Stomach (tissue), 9 donors: ENCODE measurements around the gene MRPL43. TPM values are rescaled to one million over a fixed set of nuclear protein-coding genes. Genes with fewer than 3 reads are reported as not detected.

ENCODE experiments used
- DNase-seq, 2 donors: peaks; one replicate each; pipeline versions ENCODE4 v3.0.0 to v3.0.0-alpha.2; 2013 to 2019
- H3K27ac ChIP-seq, 5 donors: fragments of 200-600 bp in 4 of 5; sonication (generic) in 4 of 5; one replicate each; pipeline ENCODE4 v1.5.1; 2013 to 2019; ENCODE audit warnings: mild to moderate bottlenecking in 1 of 5, moderate library complexity in 1 of 5
- H3K27me3 ChIP-seq, 3 donors: fragments of 200-600 bp; sonication (generic); one replicate each; pipeline ENCODE4 v1.5.1; 2017 to 2019; ENCODE audit warnings: mixed run types in 1 of 3
- H3K36me3 ChIP-seq, 4 donors: fragments of 200-600 bp; sonication (generic); 1 replicate in 3 of 4; 2 replicates in 1 of 4; pipeline ENCODE4 v1.5.1; 2016 to 2019
- H3K4me1 ChIP-seq, 4 donors: fragments of 200-600 bp; sonication (generic); one replicate each; pipeline ENCODE4 v1.5.1; 2016 to 2019
- H3K4me3 ChIP-seq, 4 donors: fragments of 200-600 bp; sonication (generic) in 3 of 4; one replicate each; pipeline ENCODE4 v1.5.1; 2016 to 2019; ENCODE audit warnings: mild to moderate bottlenecking in 1 of 4
- H3K9me3 ChIP-seq, 4 donors: fragments of 200-600 bp; sonication (generic); one replicate each; pipeline ENCODE4 v1.5.1; 2016 to 2019
- EP300 ChIP-seq: sonication (generic); formaldehyde crosslinking; IDR thresholded peaks from one replicate; pipeline ENCODE4 v1.6.1; 2017; ENCODE audit warnings: antibody characterized with exemption
- POLR2A ChIP-seq, 4 donors: fragments of 450-650 bp; IDR thresholded peaks; one replicate each; pipeline ENCODE4 v1.6.1; 2016; ENCODE audit warnings: antibody characterized with exemption in 4 of 4, control low read depth in 2 of 4, mild to moderate bottlenecking in 1 of 4, moderate library complexity in 1 of 4
- POLR2AphosphoS5 ChIP-seq, 3 donors: sonication (generic); formaldehyde crosslinking; IDR thresholded peaks; one replicate each; pipeline ENCODE4 v1.6.1; 2016; ENCODE audit warnings: antibody characterized with exemption in 3 of 3
- WGBS, 5 donors: extraction: QIAGEN DNeasy Blood & Tissue Kit in 3 of 5; methylation state at CpG; one replicate each; pipeline versions ENCODE4 v1.1.5 to v1.1.7; 2013 to 2018; 5-methylcytosine and 5-hydroxymethylcytosine counted together
- intact Hi-C: fragments of 100-400 bp; cut with DNase I; formaldehyde crosslinking; loops from one replicate; pipeline ENCODE4 v1.15.1; 2023; ENCODE audit warnings: low total_unique reads
- polyA plus RNA-seq, 3 donors: library from polyadenylated mRNA; stranded (reverse); fragments of 200-250 nt; gene quantifications; one replicate each; pipeline ENCODE4 v1.2.3, GENCODE V29; 2013
- total RNA-seq, 5 donors: library from RNA; depleted of rRNA; stranded (reverse); fragments of >200 nt; gene quantifications; one replicate each; pipeline versions ENCODE4 v1.1.0 to v1.2.3, GENCODE V29; 2014 to 2016
- TF ChIP-seq, protein P1 (sequence below), 7 experiments: fragments of 450-650 bp in 4 of 7; fragments of 200-600 bp in 3 of 7; sonication (generic) in 3 of 7; IDR thresholded peaks; one replicate each; pipeline ENCODE4 v1.5.1; 2016 to 2019; ENCODE audit warnings: antibody characterized with exemption in 7 of 7, control low read depth in 2 of 7, mild to moderate bottlenecking in 1 of 7
- donor health status: healthy with polysubstance abuse.
- donor health status: Bipolar disorder and iron deficiency.
- donor health status: healthy.

The MRPL43 gene
- total and polyA plus RNA-seq, 8 donors = 29.9 to 243 (median 95.7) TPM

DNA sequence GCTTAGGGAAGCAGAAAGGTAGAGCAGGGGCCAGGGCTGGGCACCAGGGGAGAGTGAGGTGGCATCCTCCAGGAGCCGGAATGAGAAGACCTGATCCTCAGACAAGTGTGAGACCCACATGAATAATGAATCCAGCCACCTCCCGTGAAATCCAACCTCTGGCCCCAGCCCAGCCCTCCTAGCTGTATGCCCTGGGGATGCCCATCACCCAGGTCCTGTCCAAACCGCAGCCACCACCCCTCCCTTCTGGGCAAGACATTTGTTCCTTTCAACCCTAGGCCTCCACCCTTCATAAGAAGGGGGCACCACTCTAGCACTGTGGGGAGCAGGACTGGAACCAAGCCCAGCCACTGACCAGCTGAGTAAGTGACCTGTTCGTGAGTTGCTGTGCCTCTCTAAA, 33.9 kb upstream of the MRPL43 start:
- Histone ChIP-seq H3K4me3 (no peak overlapping the region), H3K36me3 (no peaks in the 10 kb centered on the region), H3K27me3 (peaks cover 0 to 43% (median 0%) of the 10 kb centered on the region in 3 donors), H3K27ac (no peak overlapping the region), H3K4me1 (peaks cover 7 to 14% (median 9%) of the 10 kb centered on the region in 4 donors), H3K9me3 (no peaks in the 10 kb centered on the region)
- intact Hi-C loops = no loop called here
- no peak for DNase-seq
- WGBS, 5 donors = 79 to 92% (median 84%) methylated on average over 3 to 4 of the region's 4 CpGs
- TF ChIP-seq EP300 = no peak
- TF ChIP-seq POLR2A (IDR thresholded peaks at IDR 0.05) = no peak
- no peak for TF ChIP-seq POLR2AphosphoS5 (IDR thresholded peaks at IDR 0.05)
- TF ChIP-seq, protein P1, sequence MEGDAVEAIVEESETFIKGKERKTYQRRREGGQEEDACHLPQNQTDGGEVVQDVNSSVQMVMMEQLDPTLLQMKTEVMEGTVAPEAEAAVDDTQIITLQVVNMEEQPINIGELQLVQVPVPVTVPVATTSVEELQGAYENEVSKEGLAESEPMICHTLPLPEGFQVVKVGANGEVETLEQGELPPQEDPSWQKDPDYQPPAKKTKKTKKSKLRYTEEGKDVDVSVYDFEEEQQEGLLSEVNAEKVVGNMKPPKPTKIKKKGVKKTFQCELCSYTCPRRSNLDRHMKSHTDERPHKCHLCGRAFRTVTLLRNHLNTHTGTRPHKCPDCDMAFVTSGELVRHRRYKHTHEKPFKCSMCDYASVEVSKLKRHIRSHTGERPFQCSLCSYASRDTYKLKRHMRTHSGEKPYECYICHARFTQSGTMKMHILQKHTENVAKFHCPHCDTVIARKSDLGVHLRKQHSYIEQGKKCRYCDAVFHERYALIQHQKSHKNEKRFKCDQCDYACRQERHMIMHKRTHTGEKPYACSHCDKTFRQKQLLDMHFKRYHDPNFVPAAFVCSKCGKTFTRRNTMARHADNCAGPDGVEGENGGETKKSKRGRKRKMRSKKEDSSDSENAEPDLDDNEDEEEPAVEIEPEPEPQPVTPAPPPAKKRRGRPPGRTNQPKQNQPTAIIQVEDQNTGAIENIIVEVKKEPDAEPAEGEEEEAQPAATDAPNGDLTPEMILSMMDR (IDR thresholded peaks at IDR 0.05) = no peak

DNA sequence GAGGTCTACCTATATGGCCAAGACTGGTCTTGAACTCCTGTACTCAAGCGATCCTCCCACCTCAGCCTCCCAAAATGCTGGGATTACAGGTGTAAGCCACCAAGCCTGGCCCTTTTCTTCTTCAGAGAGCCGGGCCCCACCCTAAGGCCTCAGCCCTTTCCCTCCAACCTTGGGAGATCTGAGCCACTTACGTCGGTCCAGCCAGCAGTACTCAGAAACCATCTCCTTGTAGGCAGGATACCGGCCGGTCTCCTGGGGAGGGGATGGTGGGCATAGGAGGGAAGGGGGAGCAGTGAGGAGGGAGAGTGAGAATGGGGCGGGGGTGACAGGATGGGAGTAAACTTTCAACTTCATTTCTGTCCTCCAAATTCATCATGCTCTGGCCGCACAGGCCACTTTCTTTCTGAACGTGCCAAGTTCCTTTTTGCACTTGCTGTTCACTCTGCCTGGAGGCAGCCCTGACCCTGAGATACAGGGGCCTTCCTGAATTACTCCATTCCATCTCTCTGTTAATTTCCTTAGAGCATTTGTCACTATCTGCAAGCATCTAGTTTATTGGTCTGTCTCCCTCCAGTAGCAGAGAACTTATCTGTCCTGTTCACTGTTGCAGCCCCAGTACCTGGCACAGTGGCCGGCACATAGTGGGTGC, 33.3 kb upstream of the MRPL43 start:
- intact Hi-C loops = no loop called here
- H3K4me1 ChIP-seq = peaks cover 7 to 14% (median 9%) of the 10 kb centered on the region in 4 donors
- H3K27ac ChIP-seq = no peak overlapping the region
- no peaks in the 10 kb centered on the region for H3K9me3 ChIP-seq
- DNase-seq = no peak
- H3K4me3 ChIP-seq = no peak overlapping the region
- H3K36me3 ChIP-seq = no peaks in the 10 kb centered on the region
- 80 to 85% (median 81%) methylated on average over 10 of the region's 10 CpGs for WGBS, 5 donors
- TF ChIP-seq POLR2A (IDR thresholded peaks at IDR 0.05) (no peak), EP300 (no peak), POLR2AphosphoS5 (IDR thresholded peaks at IDR 0.05) (no peak)
- TF ChIP-seq, protein P1 (IDR thresholded peaks at IDR 0.05) = no peak
- H3K27me3 ChIP-seq = peaks cover 0 to 48% (median 0%) of the 10 kb centered on the region in 3 donors

DNA sequence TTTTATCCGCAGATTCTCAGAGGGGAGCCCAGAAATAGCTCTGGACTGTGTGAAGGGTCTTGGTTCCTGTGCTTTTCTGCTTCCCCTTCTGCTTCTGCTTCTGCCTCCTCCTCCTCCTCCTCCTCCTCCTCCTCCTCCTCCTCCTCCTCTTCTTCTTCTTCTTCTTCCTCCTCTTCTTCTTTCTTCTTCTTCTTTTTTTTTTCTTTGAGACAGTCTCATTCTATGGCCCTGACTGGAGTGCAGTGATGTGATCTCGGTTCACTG, 32.1 kb upstream of the MRPL43 start:
- intact Hi-C loops = no loop called here
- TF ChIP-seq, protein P1 (IDR thresholded peaks at IDR 0.05) = no peak
- TF ChIP-seq EP300 = no peak
- TF ChIP-seq POLR2A (IDR thresholded peaks at IDR 0.05) = no peak
- TF ChIP-seq POLR2AphosphoS5 (IDR thresholded peaks at IDR 0.05) = no peak
- WGBS, 5 donors = 41 to 51% (median 47%) methylated on average over 2 of the region's 2 CpGs

DNA sequence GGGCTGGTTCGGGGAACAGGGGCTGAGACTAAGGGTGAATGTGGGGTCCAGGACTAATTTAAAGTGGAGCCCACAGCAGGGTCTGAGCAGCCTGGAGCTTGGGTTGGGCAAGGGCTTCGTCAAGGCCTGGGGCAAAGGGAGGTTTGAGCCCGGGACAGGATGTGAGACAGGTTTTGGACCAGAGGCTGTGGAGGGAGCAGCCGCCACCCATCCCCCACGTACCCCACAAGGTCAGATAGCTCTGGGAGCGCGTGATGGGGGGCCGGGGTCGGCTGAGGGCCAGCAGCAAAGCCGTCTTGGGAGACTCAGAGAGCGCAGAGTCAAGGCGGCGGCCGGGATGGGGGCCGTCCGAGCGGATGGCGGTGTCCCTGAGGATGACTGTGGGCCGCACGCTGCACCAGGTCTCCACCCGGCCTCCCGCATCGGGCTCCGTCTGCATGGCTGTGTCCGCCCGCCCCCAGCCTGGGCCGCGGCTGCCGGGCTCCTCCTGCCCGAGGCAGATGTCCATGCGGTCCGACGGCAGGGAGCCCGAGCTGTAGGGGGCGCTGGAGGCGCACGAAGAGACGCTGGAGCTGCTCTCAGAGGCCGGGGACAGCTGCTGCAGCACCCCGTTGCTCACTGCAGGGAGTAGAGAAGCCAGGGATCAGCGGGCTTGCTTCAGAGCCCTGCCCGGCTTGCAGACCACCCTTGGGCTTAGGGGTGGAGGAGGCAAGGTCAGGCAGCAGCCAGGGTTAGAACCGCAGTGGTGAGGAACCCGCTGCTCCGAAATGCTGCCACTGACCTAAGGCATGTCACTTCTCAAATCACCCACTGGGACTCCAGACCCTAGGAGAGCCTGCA, 31.5 kb upstream of the MRPL43 start:
- no peak overlapping the region for H3K4me3 ChIP-seq
- peaks cover 0 to 51% (median 0%) of the 10 kb centered on the region in 3 donors for H3K27me3 ChIP-seq
- H3K27ac ChIP-seq = no peak overlapping the region
- H3K4me1 ChIP-seq = peaks cover 7 to 24% (median 14%) of the 10 kb centered on the region in 4 donors
- TF ChIP-seq, protein P1 (IDR thresholded peaks at IDR 0.05) = peak in 4 of 7 experiments; percentile 48 to 65 (median 56)
- no peak for TF ChIP-seq POLR2AphosphoS5 (IDR thresholded peaks at IDR 0.05)
- H3K36me3 ChIP-seq = no peaks in the 10 kb centered on the region
- intact Hi-C loops = no loop called here
- 20 to 26% (median 21%) methylated on average over 14 to 45 of the region's 45 CpGs for WGBS, 5 donors
- DNase-seq = peak; percentile 90 to 92
- H3K9me3 ChIP-seq = no peaks in the 10 kb centered on the region

More for the DNA sequence above, 32.1 kb upstream of the MRPL43 start:
- Histone ChIP-seq H3K4me1 (peaks cover 7 to 19% (median 9%) of the 10 kb centered on the region in 4 donors), H3K36me3 (no peaks in the 10 kb centered on the region), H3K27me3 (peaks cover 0 to 51% (median 0%) of the 10 kb centered on the region in 3 donors), H3K9me3 (no peaks in the 10 kb centered on the region), H3K27ac (no peak overlapping the region), H3K4me3 (no peak overlapping the region)
- no peak for DNase-seq
